UCSD-AML1 (cell line): ENCODE data around the gene STXBP5.

Source experiments
- DNase-seq: peaks from one replicate; lab custom pipeline; 2025; ENCODE audit not compliant: unreplicated experiment; lab: John Stamatoyannopoulos, UW

Gene STXBP5

GRCh38 chr6:147430811-147431210, 226.6 kb downstream of the STXBP5 start:
- no peak for DNase-seq

- DNase-seq: no peak
These were observed 229.9 kb downstream of the STXBP5 start for GRCh38 chr6:147434076-147434475.

- DNase-seq: no peak
These were observed 230.3 kb downstream of the STXBP5 start for GRCh38 chr6:147434516-147434915.

GRCh38 chr6:147437615-147438014, 233.4 kb downstream of the STXBP5 start:
- no peak for DNase-seq

- no peak for DNase-seq
These were observed 234.7 kb downstream of the STXBP5 start for GRCh38 chr6:147438758-147439528.
